Hematopoietic multipotent progenitor cell treated with erythropoietin and hydrocortisone succinate and interleukin-3 and kit ligand, for 8 days (in vitro differentiated cells): ENCODE measurements around the gene ASPDH.
"Not testable (repeated sequence)": the region's sequence is repeated elsewhere in the genome, so short reads cannot be mapped to it uniquely, and the experiment has no call there.

Experiments
- DNase-seq: peaks from one replicate; pipeline ENCODE4 v3.0.0-alpha.2; 2015

Gene ASPDH

GRCh38 chr19:50476224-50476906 is 37.3 kb downstream of the ASPDH start, which contains the start of the genes EMC10 and GARIN5A:
Gene EMC10 (plus strand): TSS chr19:50476507. CDS start chr19:50476545, 38 bp downstream.
Gene GARIN5A (minus strand): TSS chr19:50476848. CDS start chr19:50476388, 460 bp downstream.
- DNase-seq: peak; percentile 89

GRCh38 chr19:50475736-50476223 is 37.9 kb downstream of the ASPDH start:
- no peak for DNase-seq

DNA sequence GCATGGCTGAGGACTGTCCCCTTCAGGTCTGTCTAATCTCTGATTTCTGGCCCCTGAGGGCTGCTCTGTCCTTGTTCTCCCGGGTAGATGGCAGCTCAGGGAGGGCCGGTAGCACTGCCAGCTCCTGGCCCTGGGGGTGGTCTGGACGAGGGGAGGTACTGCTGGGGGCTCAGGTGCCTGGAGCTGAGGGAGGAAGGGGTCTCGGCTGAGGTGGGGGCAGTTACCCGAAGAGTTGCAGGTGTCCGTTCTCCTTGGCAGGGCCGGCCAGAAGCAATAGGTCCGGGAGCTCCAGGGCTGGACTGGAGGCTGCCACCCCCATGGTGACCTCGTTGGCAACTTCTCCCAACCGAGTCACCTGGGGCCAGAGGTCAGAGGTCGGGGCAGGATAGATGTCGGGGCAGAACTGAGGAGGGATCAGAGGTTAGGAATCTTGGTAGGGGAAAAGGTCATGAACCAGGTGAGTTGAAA is 38.6 kb downstream of the ASPDH start:
- DNase-seq: no peak

DNA sequence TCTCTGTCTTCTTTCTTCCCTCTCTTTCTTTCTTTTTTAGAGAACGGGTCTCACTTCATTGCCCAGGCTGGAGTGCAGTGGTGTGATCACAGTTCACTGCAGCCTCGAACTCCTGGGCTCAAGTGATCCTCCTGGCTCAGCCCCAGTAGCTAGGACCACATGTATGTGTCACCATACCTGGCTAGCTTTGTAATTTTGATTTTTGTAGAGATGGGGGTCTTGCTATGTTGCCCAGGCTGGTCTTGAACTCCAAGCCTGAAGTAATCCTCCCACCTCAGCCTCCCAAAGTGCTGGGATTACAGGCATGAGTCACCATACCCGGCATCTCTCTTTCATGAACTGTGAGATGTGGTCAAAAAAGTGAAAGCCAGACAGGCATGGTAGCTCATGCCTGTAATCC is 40.4 kb downstream of the ASPDH start:
- not testable (repeated sequence) for DNase-seq

DNA sequence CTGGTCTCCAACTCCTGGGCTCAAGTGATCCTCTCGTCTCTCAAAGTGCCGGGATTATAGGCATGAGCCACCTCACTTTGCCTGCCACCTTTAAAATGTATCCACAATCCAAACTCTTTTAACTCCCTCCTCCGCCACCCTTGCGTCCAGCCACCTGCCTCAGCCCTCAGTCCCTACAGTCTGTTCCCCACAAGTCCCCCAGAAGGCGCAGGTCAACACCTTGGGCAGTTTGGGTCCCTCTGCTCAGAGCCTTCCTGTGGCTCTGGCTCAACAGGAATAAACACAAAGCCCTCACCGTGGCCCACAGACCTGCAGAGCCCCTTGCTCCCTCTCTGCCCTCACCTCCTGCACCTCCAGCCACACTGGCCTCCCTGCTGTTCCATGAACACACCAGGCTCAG is 44.9 kb downstream of the ASPDH start:
- DNase-seq: no peak

GRCh38 chr19:50467566-50467965 is 46.1 kb downstream of the ASPDH start:
- no peak for DNase-seq

DNA sequence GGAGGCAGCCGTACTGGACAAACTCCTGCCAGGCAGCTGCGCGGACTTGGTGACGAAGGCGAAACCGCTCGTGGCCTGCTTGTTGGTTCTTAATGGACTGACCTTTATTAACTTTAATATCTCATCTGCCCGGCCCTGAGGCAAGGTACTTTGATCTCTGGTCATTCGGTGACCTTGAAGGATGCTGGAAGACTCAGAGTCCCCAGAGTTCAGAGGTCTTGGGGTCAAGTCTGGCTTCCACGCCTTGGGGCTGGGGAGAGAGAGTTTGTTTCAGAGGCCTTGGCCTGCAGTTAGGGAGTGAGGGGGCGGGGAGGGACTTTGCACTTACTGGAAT is 47.0 kb downstream of the ASPDH start:
- no peak for DNase-seq

DNA sequence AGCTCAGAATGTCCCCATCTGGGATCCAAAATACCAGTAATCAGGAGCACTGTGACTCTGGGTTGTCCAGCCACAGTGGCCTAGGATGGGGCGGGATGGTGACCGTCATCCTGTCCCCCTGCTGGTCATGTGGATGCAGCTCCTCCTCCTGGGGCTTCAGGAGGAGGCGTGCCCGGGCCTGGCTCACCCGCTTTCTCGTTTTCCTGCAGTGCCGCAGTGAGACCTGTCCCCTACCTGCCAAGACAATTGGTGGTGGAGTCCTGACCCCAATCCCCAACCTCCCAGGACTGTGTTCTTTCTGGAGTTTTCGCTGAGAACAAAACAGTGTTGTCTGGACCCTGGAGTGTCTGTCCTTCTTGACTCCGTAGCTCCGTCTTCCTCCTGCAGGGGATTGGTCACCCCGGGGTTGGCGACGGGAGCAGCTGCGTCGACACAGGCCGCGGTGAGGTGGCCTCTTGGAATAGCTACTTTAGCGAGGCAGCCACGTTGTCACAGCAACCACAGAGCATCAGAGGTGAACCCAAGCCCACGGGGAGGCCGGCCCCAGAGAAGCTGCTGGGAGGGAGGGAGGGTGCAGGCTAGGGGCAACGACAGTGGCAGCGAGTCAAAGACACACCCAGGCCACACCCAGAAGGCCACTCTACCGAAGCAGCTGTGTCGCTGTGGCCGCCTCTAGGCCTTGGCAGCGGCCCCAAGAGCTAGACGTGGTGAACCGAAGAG is 47.6 kb downstream of the ASPDH start:
- peak; percentile 85 for DNase-seq

GRCh38 chr19:50465000-50465399 is 48.7 kb downstream of the ASPDH start:
- no peak for DNase-seq

DNA sequence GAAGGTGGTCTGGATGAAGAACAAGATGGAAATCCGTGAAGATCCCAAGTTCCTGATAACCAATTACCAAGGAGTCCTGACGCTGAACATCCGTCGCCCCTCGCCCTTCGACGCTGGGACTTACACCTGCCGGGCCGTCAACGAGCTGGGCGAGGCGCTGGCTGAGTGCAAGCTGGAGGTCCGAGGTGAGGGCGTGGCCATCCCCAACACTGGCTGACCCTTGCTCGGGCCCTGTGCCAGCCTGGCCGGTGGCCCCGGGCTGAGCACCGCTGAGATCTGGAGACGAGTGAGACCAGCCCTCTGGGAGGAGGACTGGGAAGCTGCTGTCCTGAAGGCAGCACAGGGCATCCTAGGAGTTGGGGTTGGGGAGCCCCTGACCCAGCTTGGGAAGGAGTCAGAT is 49.4 kb downstream of the ASPDH start:
- no peak for DNase-seq

GRCh38 chr19:50462970-50463369 is 50.7 kb downstream of the ASPDH start:
- DNase-seq: no peak
